ENCODE measurements around the gene GNB1L. TPM values are rescaled to one million over a fixed set of nuclear protein-coding genes. Genes with fewer than 3 reads are reported as not detected.

Gene GNB1L
- total RNA-seq, 1 experiment from 2014 or later, result 15.8 TPM

DNA sequence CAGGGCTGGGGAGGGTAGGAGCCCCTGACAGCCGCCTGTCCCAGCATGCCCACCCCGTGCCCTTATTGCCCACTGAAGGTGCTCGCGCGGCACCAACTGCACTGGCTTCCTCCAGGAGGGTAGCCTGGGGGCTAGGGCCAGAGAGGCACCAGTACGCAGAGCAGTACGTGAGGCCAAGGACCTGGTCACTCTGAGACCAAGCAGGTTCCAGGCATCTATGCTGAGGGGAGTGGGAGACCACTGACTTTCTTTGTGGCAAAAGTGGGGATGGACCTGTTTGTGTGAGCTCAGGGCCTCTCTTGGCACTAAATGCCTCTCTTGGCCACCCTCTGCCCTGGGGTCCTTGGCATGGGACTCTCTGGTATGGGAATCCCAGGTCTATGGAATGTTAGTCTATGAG, 120.5 kb downstream of the GNB1L start:
- BruUV-seq (replicated peaks), result no TSS peak
- H3K27me3 Mint-ChIP-seq (ENCODE audit: insufficient read depth, unreplicated experiment), result no peaks in the 10 kb centered on the region
- Histone ChIP-seq H3K27me3 (replicated peaks; ENCODE audit: control insufficient read depth, insufficient read depth, low read length) (no peaks in the 10 kb centered on the region), H3K4me1 (peaks cover 17% of the 10 kb centered on the region), H3K9me3 (no peaks in the 10 kb centered on the region), H3K4me3 (ENCODE audit: low read depth, low read length) (no peak overlapping the region), H3K36me3 (ENCODE audit: control insufficient read depth, insufficient read depth, low read length) (no peaks in the 10 kb centered on the region)
- H3K9me3 Mint-ChIP-seq (ENCODE audit: unreplicated experiment), result no peaks in the 10 kb centered on the region
- no peak overlapping the region for H3K27ac Mint-ChIP-seq (ENCODE audit: unreplicated experiment)
- H3K36me3 Mint-ChIP-seq (ENCODE audit: insufficient read depth, unreplicated experiment), result no peaks in the 10 kb centered on the region
- TF ChIP-seq, protein P1, sequence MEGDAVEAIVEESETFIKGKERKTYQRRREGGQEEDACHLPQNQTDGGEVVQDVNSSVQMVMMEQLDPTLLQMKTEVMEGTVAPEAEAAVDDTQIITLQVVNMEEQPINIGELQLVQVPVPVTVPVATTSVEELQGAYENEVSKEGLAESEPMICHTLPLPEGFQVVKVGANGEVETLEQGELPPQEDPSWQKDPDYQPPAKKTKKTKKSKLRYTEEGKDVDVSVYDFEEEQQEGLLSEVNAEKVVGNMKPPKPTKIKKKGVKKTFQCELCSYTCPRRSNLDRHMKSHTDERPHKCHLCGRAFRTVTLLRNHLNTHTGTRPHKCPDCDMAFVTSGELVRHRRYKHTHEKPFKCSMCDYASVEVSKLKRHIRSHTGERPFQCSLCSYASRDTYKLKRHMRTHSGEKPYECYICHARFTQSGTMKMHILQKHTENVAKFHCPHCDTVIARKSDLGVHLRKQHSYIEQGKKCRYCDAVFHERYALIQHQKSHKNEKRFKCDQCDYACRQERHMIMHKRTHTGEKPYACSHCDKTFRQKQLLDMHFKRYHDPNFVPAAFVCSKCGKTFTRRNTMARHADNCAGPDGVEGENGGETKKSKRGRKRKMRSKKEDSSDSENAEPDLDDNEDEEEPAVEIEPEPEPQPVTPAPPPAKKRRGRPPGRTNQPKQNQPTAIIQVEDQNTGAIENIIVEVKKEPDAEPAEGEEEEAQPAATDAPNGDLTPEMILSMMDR (IDR thresholded peaks at IDR 0.05; ENCODE audit: insufficient read depth in 1 of 2, low read depth in 1 of 2, low read length in 1 of 2, severe bottlenecking in 1 of 2, unreplicated experiment in 1 of 2), result no peak
- no peak for DNase-seq
- intact Hi-C loops (cut with micrococcal nuclease; ENCODE audit: unreplicated experiment), result no loop called here
- CTCF ChIA-PET, result no interaction called here
- H3K4me3 Mint-ChIP-seq (ENCODE audit: unreplicated experiment), result no peak overlapping the region
- H3K4me1 Mint-ChIP-seq (ENCODE audit: low read depth, unreplicated experiment), result no peaks in the 10 kb centered on the region
- POLR2A ChIA-PET, result no interaction called here

DNA sequence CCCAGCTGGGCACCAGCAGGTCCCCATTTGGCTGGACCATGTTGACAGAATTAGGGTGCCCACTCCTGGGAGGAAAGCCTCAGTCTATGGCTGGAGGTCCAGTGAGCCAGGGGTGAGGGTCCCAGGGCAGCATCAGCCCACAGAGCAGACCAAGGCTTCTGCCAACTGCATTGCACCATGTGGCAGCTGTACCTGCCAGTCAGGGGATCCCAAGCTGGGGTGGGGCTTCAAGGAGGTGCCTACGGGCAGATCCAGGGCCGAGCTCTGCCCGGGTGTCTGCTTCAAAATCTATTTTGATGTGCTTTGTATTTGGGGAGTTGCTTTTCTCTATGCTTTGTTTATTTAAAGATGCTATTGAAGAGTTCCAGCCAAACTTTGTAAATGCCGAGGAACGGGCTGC, 120.9 kb downstream of the GNB1L start:
- H3K4me3 Mint-ChIP-seq (ENCODE audit: unreplicated experiment), result no peak overlapping the region
- intact Hi-C loops (cut with micrococcal nuclease; ENCODE audit: unreplicated experiment), result no loop called here
- BruUV-seq (replicated peaks), result no TSS peak

More for the DNA sequence above, 120.9 kb downstream of the GNB1L start:
- no peak overlapping the region for H3K4me3 ChIP-seq (ENCODE audit: low read depth, low read length)
- Mint-ChIP-seq H3K36me3 (ENCODE audit: insufficient read depth, unreplicated experiment) (no peaks in the 10 kb centered on the region), H3K27me3 (ENCODE audit: insufficient read depth, unreplicated experiment) (no peaks in the 10 kb centered on the region), H3K27ac (ENCODE audit: unreplicated experiment) (no peak overlapping the region), H3K4me1 (ENCODE audit: low read depth, unreplicated experiment) (no peaks in the 10 kb centered on the region), H3K9me3 (ENCODE audit: unreplicated experiment) (no peaks in the 10 kb centered on the region)
- TF ChIP-seq, protein P1 (IDR thresholded peaks at IDR 0.05; ENCODE audit: insufficient read depth in 1 of 2, low read depth in 1 of 2, low read length in 1 of 2, severe bottlenecking in 1 of 2, unreplicated experiment in 1 of 2), result no peak
- no peaks in the 10 kb centered on the region for H3K27me3 ChIP-seq (replicated peaks; ENCODE audit: control insufficient read depth, insufficient read depth, low read length)
- ChIA-PET CTCF (no interaction called here), POLR2A (no interaction called here)
- H3K4me1 ChIP-seq, result peaks cover 17% of the 10 kb centered on the region
- H3K36me3 ChIP-seq (ENCODE audit: control insufficient read depth, insufficient read depth, low read length), result no peaks in the 10 kb centered on the region
- no peak for DNase-seq
- no peaks in the 10 kb centered on the region for H3K9me3 ChIP-seq

Other genes starting within 250 kb of the GNB1L start
- 1.00 and 1.3 TPM in 2 replicates for gene SEPTIN5, start 140.4 kb downstream of the GNB1L start, total RNA-seq (2022)
- 0.39 and 1.0 TPM in 2 replicates for gene GP1BB, start 131.3 kb downstream of the GNB1L start, total RNA-seq (2022)
- gene TBX1, start 94.1 kb downstream of the GNB1L start, total RNA-seq (2022), result 4.2 and 5.3 TPM in 2 replicates
- 27.5 and 29.7 TPM in 2 replicates for gene RTL10, start within 50 bp of the GNB1L start, total RNA-seq (2022)
- 96.0 and 103 TPM in 2 replicates for gene COMT, start 86.9 kb upstream of the GNB1L start, total RNA-seq (2022)
- gene TXNRD2, start 86.9 kb upstream of the GNB1L start, total RNA-seq (2022), result 44.8 and 47.0 TPM in 2 replicates
- gene ARVCF, start 161.9 kb upstream of the GNB1L start, total RNA-seq (2022), result 9.8 and 12.0 TPM in 2 replicates
- gene TANGO2, start 166.2 kb upstream of the GNB1L start, total RNA-seq (2022), result 23.9 and 26.6 TPM in 2 replicates
- gene DGCR8, start 225.4 kb upstream of the GNB1L start, total RNA-seq (2022), result 53.1 and 60.0 TPM in 2 replicates